GM19099 (cell line): ENCODE data around the gene OCSTAMP.

Experiments used
- POLR2A ChIP-seq: IDR thresholded peaks from 3 replicates; pipeline ENCODE4 v1.6.1; 2011; ENCODE audit warnings: low read depth; ENCODE audit not compliant: insufficient read length; ENCODE audit errors: extremely low read depth

The OCSTAMP gene

GRCh38 chr20:46548688-46549087 is 1.8 kb downstream of the OCSTAMP start:
- TF ChIP-seq POLR2A = no peak

DNA sequence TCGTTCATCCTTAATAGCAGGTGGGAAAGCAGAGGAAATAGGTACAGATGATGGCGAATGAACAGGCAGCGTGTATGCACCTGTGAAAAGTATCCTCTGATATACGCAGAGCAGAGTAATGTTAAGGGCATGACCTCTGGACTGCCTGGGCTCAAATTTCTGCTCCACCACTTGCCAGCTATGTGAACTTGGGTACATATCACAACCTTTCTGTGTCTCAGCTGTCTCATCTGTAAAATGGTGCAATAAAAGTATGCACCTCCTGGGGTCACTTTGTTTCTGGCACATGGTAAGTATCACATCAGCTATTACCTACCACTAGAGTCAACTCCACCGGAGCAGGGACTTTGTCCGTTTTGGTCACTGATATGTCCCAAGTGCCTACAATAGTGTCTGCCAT is 2.5 kb downstream of the OCSTAMP start:
- no peak for TF ChIP-seq POLR2A

- TF ChIP-seq POLR2A = no peak
These were observed 3.5 kb downstream of the OCSTAMP start for GRCh38 chr20:46546936-46547335.

GRCh38 chr20:46546298-46546697 is 4.2 kb downstream of the OCSTAMP start:
- no peak for TF ChIP-seq POLR2A

DNA sequence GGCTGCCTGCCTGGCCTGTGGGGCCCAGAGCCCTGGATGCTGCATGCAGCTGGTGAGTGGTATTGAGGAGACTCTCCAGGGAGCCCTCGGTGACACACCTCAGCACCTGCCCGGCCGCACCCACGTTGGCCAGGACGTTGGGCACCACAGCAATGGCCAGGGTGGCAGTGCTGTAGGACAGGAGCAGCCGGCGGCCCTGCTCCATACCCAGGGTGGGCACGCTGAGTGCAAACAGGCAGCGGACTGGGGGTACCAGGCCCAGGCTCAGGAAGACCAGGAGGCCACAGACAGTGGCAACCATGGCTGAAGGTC is 4.7 kb downstream of the OCSTAMP start:
- no peak for TF ChIP-seq POLR2A

- TF ChIP-seq POLR2A = no peak
These were observed 5.2 kb downstream of the OCSTAMP start for GRCh38 chr20:46545077-46545826.

GRCh38 chr20:46544576-46544975 is 5.9 kb downstream of the OCSTAMP start:
- TF ChIP-seq POLR2A = no peak

GRCh38 chr20:46543959-46544358 is 6.5 kb downstream of the OCSTAMP start:
- no peak for TF ChIP-seq POLR2A

DNA sequence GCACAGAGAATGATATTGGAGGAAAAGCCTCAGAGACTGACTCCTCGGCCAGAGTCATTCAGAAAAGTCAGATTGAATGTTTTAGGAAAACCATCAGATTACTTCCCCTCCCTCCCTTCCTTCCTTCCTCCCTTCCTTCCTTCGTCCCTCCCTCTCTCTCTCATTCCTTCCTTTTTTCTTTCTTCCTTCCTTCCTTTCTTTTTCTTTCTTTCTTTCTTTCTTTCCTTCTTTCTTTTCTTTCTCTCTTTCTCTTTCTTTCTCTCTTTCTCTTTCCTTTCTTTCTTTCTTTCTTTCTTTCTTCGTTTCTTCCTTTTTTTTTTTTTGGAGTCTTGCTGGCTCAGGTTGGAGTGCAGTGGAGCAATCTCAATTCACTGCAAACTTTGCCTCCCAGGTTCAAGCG is 7.4 kb downstream of the OCSTAMP start:
- no peak for TF ChIP-seq POLR2A

GRCh38 chr20:46541229-46541935 is 9.1 kb downstream of the OCSTAMP start:
- TF ChIP-seq POLR2A = no peak

GRCh38 chr20:46539113-46539512 is 11.3 kb downstream of the OCSTAMP start:
- TF ChIP-seq POLR2A = no peak

DNA sequence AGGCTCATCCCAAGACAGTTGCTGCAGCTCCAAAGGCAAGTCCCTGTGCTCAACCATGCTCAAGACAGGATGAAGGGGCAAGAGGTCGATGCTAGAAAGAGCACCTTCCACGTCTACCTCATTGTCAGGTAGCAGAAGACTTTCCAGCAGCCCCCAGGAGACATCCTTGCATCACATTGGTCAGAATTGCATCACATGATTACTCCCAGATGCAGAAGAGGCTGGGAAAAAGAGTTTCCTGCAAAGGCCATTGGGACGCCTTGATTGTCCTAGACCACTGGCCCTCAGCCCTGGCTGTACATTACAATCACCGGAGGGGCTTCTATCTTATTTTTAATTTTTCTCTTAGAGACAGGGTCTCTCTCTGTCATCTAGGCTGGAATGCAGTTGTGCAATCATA is 19.8 kb downstream of the OCSTAMP start:
- TF ChIP-seq POLR2A = no peak

- TF ChIP-seq POLR2A = no peak
These were observed 26.6 kb downstream of the OCSTAMP start for GRCh38 chr20:46523696-46524328.

- no peak for TF ChIP-seq POLR2A
These were observed 27.3 kb downstream of the OCSTAMP start for GRCh38 chr20:46523108-46523507.

DNA sequence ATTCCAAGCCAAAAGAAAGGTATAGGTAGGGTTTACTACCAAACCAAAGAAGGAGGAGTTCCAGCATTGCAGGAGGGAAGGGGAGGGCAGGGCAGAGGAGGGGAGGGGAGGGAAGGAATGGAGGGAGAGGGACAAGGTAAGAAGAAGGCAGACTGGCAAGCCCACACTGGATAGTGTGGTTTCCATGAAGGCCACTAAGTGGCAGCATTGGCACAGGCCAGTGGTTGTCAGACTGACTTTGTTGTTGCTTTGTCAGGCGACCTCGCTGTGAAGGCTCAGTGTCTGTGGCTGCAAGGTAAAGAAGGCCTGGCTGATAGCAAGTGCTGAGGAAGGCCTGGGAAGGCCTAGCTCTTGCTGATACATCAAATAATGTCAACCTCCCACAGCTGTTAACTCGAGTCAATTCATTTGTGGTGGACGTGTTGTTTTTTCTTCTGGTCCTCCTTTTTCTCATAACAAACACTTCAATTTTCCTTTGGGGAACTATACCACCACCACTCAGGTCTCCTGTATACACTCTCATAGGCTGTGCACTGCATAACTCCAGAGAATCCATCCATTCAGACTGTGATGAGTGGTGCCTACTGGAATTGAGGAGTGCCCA is 29.4 kb downstream of the OCSTAMP start:
- no peak for TF ChIP-seq POLR2A

GRCh38 chr20:46520540-46520939 is 29.9 kb downstream of the OCSTAMP start:
- TF ChIP-seq POLR2A = no peak

DNA sequence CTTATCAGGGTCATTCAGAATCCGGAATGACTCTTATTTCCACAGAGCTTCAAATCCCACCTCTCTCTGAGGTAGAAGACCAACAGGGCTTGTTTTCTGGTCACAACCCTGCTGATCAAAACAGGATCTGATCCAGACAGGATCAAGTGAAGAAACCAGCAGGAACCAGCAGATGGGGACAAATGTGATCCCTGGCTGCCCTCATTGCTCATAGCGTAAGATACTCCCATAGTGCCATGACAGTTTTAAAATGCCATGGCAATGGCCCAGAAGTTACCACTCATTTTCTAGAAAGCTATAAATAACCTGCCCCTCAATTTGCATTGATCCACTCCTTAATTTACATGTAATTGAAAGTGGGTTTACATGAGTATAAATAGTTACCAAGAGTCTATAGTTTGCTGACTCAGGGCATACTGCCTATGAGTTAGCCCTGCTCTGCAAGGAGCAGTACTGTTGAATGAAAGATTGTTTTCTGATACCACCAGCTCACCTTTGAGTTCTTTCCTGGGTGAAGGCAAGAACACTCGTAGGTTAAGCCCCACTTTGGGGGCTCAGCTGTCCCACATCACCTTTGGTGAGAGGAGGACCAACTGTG is 30.9 kb downstream of the OCSTAMP start:
- no peak for TF ChIP-seq POLR2A
